Measurements from ENCODE around the gene CASS4. TPM values are rescaled to one million over a fixed set of nuclear protein-coding genes. Genes with fewer than 3 reads are reported as not detected.

The CASS4 gene
- total RNA-seq, 1 experiment from 2014 or later, result not detected

GRCh38 chr20:56463428-56463827 is 51.4 kb downstream of the CASS4 start:
- H3K27me3 Mint-ChIP-seq (ENCODE audit: low read depth), result peaks cover 18% of the 10 kb centered on the region
- Histone ChIP-seq H3K79me1 (ENCODE audit: insufficient read depth, low read depth, low read length, poor library complexity, severe bottlenecking) (no peaks in the 10 kb centered on the region), H3K14ac (ENCODE audit: insufficient read depth, low read length) (no peak overlapping the region), H2AFZ (ENCODE audit: low read length) (no peak overlapping the region), H3K56ac (ENCODE audit: insufficient read length, low read depth, low read length) (no peak overlapping the region), H3K27ac (ENCODE audit: insufficient read length, low read depth, low read length) (no peak overlapping the region), H4K8ac (replicated peaks; ENCODE audit: insufficient read length, low read depth, low read length) (no peak overlapping the region), H3T11ph (ENCODE audit: low read length) (no peak overlapping the region), H3K4me2 (ENCODE audit: insufficient read depth, insufficient read length, low read length) (no peak overlapping the region), H3K4me1 (ENCODE audit: insufficient read depth, low read length) (no peaks in the 10 kb centered on the region), H2BK15ac (ENCODE audit: low read depth, low read length) (no peak overlapping the region), H2AK5ac (ENCODE audit: insufficient read length, low read length) (no peak overlapping the region), H4K91ac (ENCODE audit: insufficient read length, low read depth, low read length) (no peak overlapping the region), H2BK120ac (ENCODE audit: low read depth, low read length, poor library complexity, severe bottlenecking) (no peak overlapping the region), H3K4ac (ENCODE audit: low read depth, low read length) (no peak overlapping the region), H3K23ac (ENCODE audit: insufficient read length, low read depth, low read length) (no peak overlapping the region), H4K20me1 (ENCODE audit: control insufficient read depth, insufficient read depth, insufficient read length) (no peaks in the 10 kb centered on the region), H3K79me2 (ENCODE audit: insufficient read depth, low read length) (no peaks in the 10 kb centered on the region), H2BK5ac (ENCODE audit: insufficient read length, low read length) (no peak overlapping the region), H3K18ac (ENCODE audit: insufficient read length, low read depth, low read length) (no peak overlapping the region), H3K27me3 (ENCODE audit: insufficient read depth, low read length) (no peaks in the 10 kb centered on the region), H4K5ac (ENCODE audit: insufficient read length, low read depth, low read length) (no peak overlapping the region), H2BK20ac (ENCODE audit: low read depth, low read length, poor library complexity, severe bottlenecking) (no peak overlapping the region), H2BK12ac (ENCODE audit: insufficient read length, low read depth, low read length) (no peak overlapping the region), H3K9me3 (ENCODE audit: control insufficient read depth, low read depth, low read length) (no peaks in the 10 kb centered on the region), H3K23me2 (ENCODE audit: insufficient read length, low read depth, low read length, poor library complexity, severe bottlenecking) (peaks cover 2% of the 10 kb centered on the region), H3K9ac (ENCODE audit: extremely low read depth, insufficient read length, low read length) (no peak overlapping the region)
- no CpG with 5 or more reads among the region's 3 CpGs for WGBS (ENCODE audit: extremely low coverage, insufficient read length, low lambda C conversion rate)
- no peak overlapping the region for H3K27ac Mint-ChIP-seq
- H3K4me3 Mint-ChIP-seq, result no peak overlapping the region
- no peak for DNase-seq
- no peaks in the 10 kb centered on the region for H3K4me1 Mint-ChIP-seq
- no peak for TF ChIP-seq CTCF (conservative IDR thresholded peaks at IDR 0.05)
- no peaks in the 10 kb centered on the region for H3K9me3 Mint-ChIP-seq
- H3K36me3 Mint-ChIP-seq (ENCODE audit: insufficient read depth in 1 of 3, low read depth in 3 of 3), result no peaks in the 10 kb centered on the region
